ENCODE measurements around the gene ARHGEF26. TPM values are rescaled to one million over a fixed set of nuclear protein-coding genes. Genes with fewer than 3 reads are reported as not detected.

The ARHGEF26 gene
- total RNA-seq, 8 experiments from 2014 or later, result 1.5 to 56.3 (median 7.8) TPM

GRCh38 chr3:154251610-154252009, 130.4 kb downstream of the ARHGEF26 start:
- H3K4me1 ChIP-seq (replicated peaks in 1 of 2), result peaks cover 15 to 21% of the 10 kb centered on the region in 2 donors
- H3K4me3 ChIP-seq, result no peak overlapping the region
- 69 to 100% (median 96%) methylated on average over 1 to 3 of the region's 3 CpGs; no CpG with 5 or more reads in 3 of the 10 experiments for WGBS, 10 experiments
- no peak for ATAC-seq (replicated peaks in 6 of 8)
- in situ Hi-C loops (cut with MboI; ENCODE audit: low pct_unique_long_range_greater_than_20kb in 2 of 9, low sequenced_read_pairs in 9 of 9, unreplicated experiment in 9 of 9), result loop anchor here in 1 of 9 experiments (25.0 kb wide), 1 partner anchor 1214 kb away; no protein-coding TSS in a partner anchor
- no peak overlapping the region for H3K27ac ChIP-seq

GRCh38 chr3:154252759-154253638, 131.8 kb downstream of the ARHGEF26 start:
- WGBS, 10 experiments, result 6 to 57% (median 14%) methylated on average over 1 to 8 of the region's 11 CpGs; no CpG with 5 or more reads in 2 of the 10 experiments
- Histone ChIP-seq H3K27ac (no peak overlapping the region), H3K4me3 (no peak overlapping the region), H3K4me1 (replicated peaks in 1 of 2) (peaks cover 11 to 12% of the 10 kb centered on the region in 2 donors)
- peak; percentile 88 to 97 (median 94) for ATAC-seq (replicated peaks in 6 of 8)
- in situ Hi-C loops (cut with MboI; ENCODE audit: low pct_unique_long_range_greater_than_20kb in 2 of 9, low sequenced_read_pairs in 9 of 9, unreplicated experiment in 9 of 9), result loop anchor here in 1 of 9 experiments (25.0 kb wide), 1 partner anchor 1216 kb away; no protein-coding TSS in a partner anchor

- peaks cover 4 to 6% of the 10 kb centered on the region in 2 donors for H3K4me1 ChIP-seq (replicated peaks in 1 of 2)
- H3K27ac ChIP-seq, result no peak overlapping the region
- H3K4me3 ChIP-seq, result no peak overlapping the region
- WGBS, 10 experiments, result 33 to 87% (median 57%) methylated on average over 1 to 6 of the region's 8 CpGs; no CpG with 5 or more reads in 2 of the 10 experiments
- peak in 4 of 8 experiments; percentile 14 to 56 (median 37) for ATAC-seq (replicated peaks in 6 of 8)
- in situ Hi-C loops (cut with MboI; ENCODE audit: low pct_unique_long_range_greater_than_20kb in 2 of 9, low sequenced_read_pairs in 9 of 9, unreplicated experiment in 9 of 9), result loop anchor here in 1 of 9 experiments (25.0 kb wide), 1 partner anchor 1217 kb away; no protein-coding TSS in a partner anchor
Measured at GRCh38 chr3:154254527-154254926, 133.3 kb downstream of the ARHGEF26 start.

GRCh38 chr3:154273381-154273780, 152.2 kb downstream of the ARHGEF26 start:
- in situ Hi-C loops (cut with MboI; ENCODE audit: low pct_unique_long_range_greater_than_20kb in 2 of 9, low sequenced_read_pairs in 9 of 9, unreplicated experiment in 9 of 9), result loop anchor here in 1 of 9 experiments (25.0 kb wide), 1 partner anchor 1236 kb away; no protein-coding TSS in a partner anchor
- no peaks in the 10 kb centered on the region for H3K4me1 ChIP-seq (replicated peaks in 1 of 2)
- no peak overlapping the region for H3K27ac ChIP-seq
- no peak overlapping the region for H3K4me3 ChIP-seq
- no peak for ATAC-seq (replicated peaks in 6 of 8)
- WGBS, 10 experiments, result 67 to 100% (median 92%) methylated on average over 2 of the region's 2 CpGs; no CpG with 5 or more reads in 3 of the 10 experiments

GRCh38 chr3:154274348-154274747, 153.2 kb downstream of the ARHGEF26 start:
- Histone ChIP-seq H3K27ac (no peak overlapping the region), H3K4me1 (replicated peaks in 1 of 2) (no peaks in the 10 kb centered on the region), H3K4me3 (no peak overlapping the region)
- ATAC-seq (replicated peaks in 6 of 8), result no peak
- in situ Hi-C loops (cut with MboI; ENCODE audit: low pct_unique_long_range_greater_than_20kb in 2 of 9, low sequenced_read_pairs in 9 of 9, unreplicated experiment in 9 of 9), result loop anchor here in 1 of 9 experiments (25.0 kb wide), 1 partner anchor 1237 kb away; no protein-coding TSS in a partner anchor
- 25 to 100% (median 86%) methylated on average over 1 to 2 of the region's 2 CpGs; no CpG with 5 or more reads in 3 of the 10 experiments for WGBS, 10 experiments

GRCh38 chr3:154275292-154275691, 154.1 kb downstream of the ARHGEF26 start:
- Histone ChIP-seq H3K4me3 (no peak overlapping the region), H3K27ac (no peak overlapping the region), H3K4me1 (replicated peaks in 1 of 2) (no peaks in the 10 kb centered on the region)
- in situ Hi-C loops (cut with MboI; ENCODE audit: low pct_unique_long_range_greater_than_20kb in 2 of 9, low sequenced_read_pairs in 9 of 9, unreplicated experiment in 9 of 9), result no loop called here
- WGBS, 10 experiments, result 92 to 100% (median 100%) methylated on average over 1 to 2 of the region's 2 CpGs
- no peak for ATAC-seq (replicated peaks in 6 of 8)

- Histone ChIP-seq H3K27ac (no peak overlapping the region), H3K4me3 (no peak overlapping the region), H3K4me1 (replicated peaks in 1 of 2) (no peaks in the 10 kb centered on the region)
- ATAC-seq (replicated peaks in 6 of 8), result no peak
- WGBS, 10 experiments, result 75 to 100% (median 97%) methylated on average over 1 to 2 of the region's 2 CpGs; no CpG with 5 or more reads in 2 of the 10 experiments
- in situ Hi-C loops (cut with MboI; ENCODE audit: low pct_unique_long_range_greater_than_20kb in 2 of 9, low sequenced_read_pairs in 9 of 9, unreplicated experiment in 9 of 9), result no loop called here
Measured at GRCh38 chr3:154275965-154276364, 154.8 kb downstream of the ARHGEF26 start.

GRCh38 chr3:154280161-154280560, 159.0 kb downstream of the ARHGEF26 start:
- H3K27ac ChIP-seq, result no peak overlapping the region
- WGBS, 10 experiments, result 90 to 100% (median 100%) methylated on average over 1 of the region's 1 CpG; no CpG with 5 or more reads in 1 of the 10 experiments
- no peak overlapping the region for H3K4me3 ChIP-seq
- in situ Hi-C loops (cut with MboI; ENCODE audit: low pct_unique_long_range_greater_than_20kb in 2 of 9, low sequenced_read_pairs in 9 of 9, unreplicated experiment in 9 of 9), result no loop called here
- H3K4me1 ChIP-seq (replicated peaks in 1 of 2), result no peaks in the 10 kb centered on the region
- peak in 1 of 8 experiments; percentile 64 for ATAC-seq (replicated peaks in 6 of 8)

GRCh38 chr3:154285221-154285620, 164.0 kb downstream of the ARHGEF26 start:
- in situ Hi-C loops (cut with MboI; ENCODE audit: low pct_unique_long_range_greater_than_20kb in 2 of 9, low sequenced_read_pairs in 9 of 9, unreplicated experiment in 9 of 9), result no loop called here
- WGBS, 10 experiments, result 94 to 100% (median 100%) methylated on average over 1 to 2 of the region's 2 CpGs; no CpG with 5 or more reads in 1 of the 10 experiments
- ATAC-seq (replicated peaks in 6 of 8), result no peak
- Histone ChIP-seq H3K4me1 (replicated peaks in 1 of 2) (no peaks in the 10 kb centered on the region), H3K4me3 (no peak overlapping the region), H3K27ac (no peak overlapping the region)

- Histone ChIP-seq H3K4me3 (no peak overlapping the region), H3K27ac (no peak overlapping the region), H3K4me1 (replicated peaks in 1 of 2) (no peaks in the 10 kb centered on the region)
- ATAC-seq (replicated peaks in 6 of 8), result no peak
- in situ Hi-C loops (cut with MboI; ENCODE audit: low pct_unique_long_range_greater_than_20kb in 2 of 9, low sequenced_read_pairs in 9 of 9, unreplicated experiment in 9 of 9), result no loop called here
- 95 to 100% (median 98%) methylated on average over 1 to 5 of the region's 5 CpGs; no CpG with 5 or more reads in 5 of the 10 experiments for WGBS, 10 experiments
Measured at GRCh38 chr3:154290187-154290586, 169.0 kb downstream of the ARHGEF26 start.

GRCh38 chr3:154294016-154294415, 172.8 kb downstream of the ARHGEF26 start:
- no peak for ATAC-seq (replicated peaks in 6 of 8)
- no peaks in the 10 kb centered on the region for H3K4me1 ChIP-seq (replicated peaks in 1 of 2)
- 94 to 100% (median 100%) methylated on average over 1 to 2 of the region's 2 CpGs; no CpG with 5 or more reads in 2 of the 10 experiments for WGBS, 10 experiments
- no peak overlapping the region for H3K4me3 ChIP-seq
- no peak overlapping the region for H3K27ac ChIP-seq
- in situ Hi-C loops (cut with MboI; ENCODE audit: low pct_unique_long_range_greater_than_20kb in 2 of 9, low sequenced_read_pairs in 9 of 9, unreplicated experiment in 9 of 9), result no loop called here

- peak in 1 of 8 experiments; percentile 50 for ATAC-seq (replicated peaks in 6 of 8)
- in situ Hi-C loops (cut with MboI; ENCODE audit: low pct_unique_long_range_greater_than_20kb in 2 of 9, low sequenced_read_pairs in 9 of 9, unreplicated experiment in 9 of 9), result no loop called here
- no peak overlapping the region for H3K4me3 ChIP-seq
- no peaks in the 10 kb centered on the region for H3K4me1 ChIP-seq (replicated peaks in 1 of 2)
- no peak overlapping the region for H3K27ac ChIP-seq
- 0 to 100% (median 90%) methylated on average over 1 to 3 of the region's 3 CpGs; no CpG with 5 or more reads in 3 of the 10 experiments for WGBS, 10 experiments
Measured at GRCh38 chr3:154301561-154301960, 180.4 kb downstream of the ARHGEF26 start.

GRCh38 chr3:154304116-154304786, 183.1 kb downstream of the ARHGEF26 start:
- no peak for ATAC-seq (replicated peaks in 6 of 8)
- Histone ChIP-seq H3K27ac (no peak overlapping the region), H3K4me3 (no peak overlapping the region), H3K4me1 (replicated peaks in 1 of 2) (no peaks in the 10 kb centered on the region)
- in situ Hi-C loops (cut with MboI; ENCODE audit: low pct_unique_long_range_greater_than_20kb in 2 of 9, low sequenced_read_pairs in 9 of 9, unreplicated experiment in 9 of 9), result no loop called here

Measured in motor neuron (in vitro differentiated cells).